Neural progenitor cell (in vitro differentiated cells): ENCODE results near the gene MSI1. TPM values are rescaled to one million over a fixed set of nuclear protein-coding genes. Genes with fewer than 3 reads are reported as not detected.

Experiments used
- DNase-seq: peaks from one replicate; pipeline ENCODE4 v3.0.0-alpha.2; 2016; ENCODE audit warnings: low spot score
- H2AFZ ChIP-seq: fragments of 200-600 bp; sonication (generic); replicated peaks from 2 replicates; pipeline ENCODE4 v1.6.1; 2016; ENCODE audit warnings: antibody characterized with exemption
- H3F3A ChIP-seq: fragments of 200-600 bp; sonication (generic); 2 replicates; pipeline ENCODE4 v1.6.1; 2016; ENCODE audit warnings: antibody characterized with exemption, low read depth
- H3K27ac ChIP-seq: fragments of 200-600 bp; sonication (generic); 2 replicates; pipeline ENCODE4 v1.5.1; 2016; ENCODE audit warnings: mild to moderate bottlenecking
- H3K27me3 ChIP-seq: fragments of 200-600 bp; sonication (generic); 2 replicates; pipeline ENCODE4 v1.6.1; 2016; ENCODE audit warnings: mild to moderate bottlenecking, moderate library complexity
- H3K36me3 ChIP-seq: fragments of 200-600 bp; sonication (generic); 2 replicates; pipeline ENCODE4 v1.5.1; 2016
- H3K4me1 ChIP-seq: fragments of 200-600 bp; sonication (generic); 2 replicates; pipeline ENCODE4 v1.6.1; 2016; ENCODE audit warnings: mixed run types
- H3K4me2 ChIP-seq: fragments of 200-600 bp; sonication (generic); 2 replicates; pipeline ENCODE4 v1.6.1; 2016
- H3K4me3 ChIP-seq: fragments of 200-600 bp; sonication (generic); 2 replicates; pipeline ENCODE4 v1.5.1; 2016
- H3K79me2 ChIP-seq: fragments of 200-600 bp; sonication (generic); 2 replicates; pipeline ENCODE4 v1.6.1; 2016; ENCODE audit warnings: low read depth
- H3K9ac ChIP-seq: fragments of 200-600 bp; sonication (generic); 2 replicates; pipeline ENCODE4 v1.6.1; 2016
- H3K9me3 ChIP-seq: fragments of 200-600 bp; sonication (generic); 2 replicates; pipeline ENCODE4 v1.5.1; 2016; ENCODE audit warnings: low read depth
- H4K20me1 ChIP-seq: fragments of 200-600 bp; sonication (generic); 2 replicates; pipeline ENCODE4 v1.6.1; 2016; ENCODE audit warnings: low read depth
- H3K27ac Mint-ChIP-seq: 3 replicates; pipeline ENCODE4 v1.8.0; 2021; ENCODE audit warnings: mixed read lengths
- H3K27me3 Mint-ChIP-seq: 2 replicates; pipeline ENCODE4 v1.8.0; 2022; ENCODE audit warnings: low read depth, mild to moderate bottlenecking, inconsistent platforms, moderate library complexity, mixed read lengths; ENCODE audit not compliant: insufficient read depth
- H3K36me3 Mint-ChIP-seq: 3 replicates; pipeline ENCODE4 v1.8.0; 2021; ENCODE audit warnings: mixed read lengths
- H3K4me1 Mint-ChIP-seq: 3 replicates; pipeline ENCODE4 v1.8.0; 2021; ENCODE audit warnings: mixed read lengths
- H3K4me3 Mint-ChIP-seq: 3 replicates; pipeline ENCODE4 v1.8.0; 2021; ENCODE audit warnings: mild to moderate bottlenecking, moderate library complexity, mixed read lengths
- H3K9me3 Mint-ChIP-seq: 3 replicates; pipeline ENCODE4 v1.8.0; 2020; ENCODE audit warnings: mixed read lengths
- EZH2 ChIP-seq: fragments of 200-600 bp; sonication (generic); IDR thresholded peaks from 2 replicates; pipeline ENCODE4 v1.6.1; 2017; ENCODE audit warnings: antibody characterized with exemption, mild to moderate bottlenecking, moderate library complexity
- EZH2phosphoT487 ChIP-seq: fragments of 200-600 bp; sonication (generic); IDR thresholded peaks from 2 replicates; pipeline ENCODE4 v1.6.1; 2017; ENCODE audit warnings: antibody characterized with exemption
- total RNA-seq: library from RNA; depleted of rRNA; stranded (reverse); fragments of >200 nt; gene quantifications from 2 replicates; pipeline ENCODE4 v1.2.3, GENCODE V29; 2015; ENCODE audit warnings: low replicate concordance
- TF ChIP-seq, protein P1 (sequence below): fragments of 200-600 bp; sonication (generic); IDR thresholded peaks from 2 replicates; pipeline ENCODE4 v1.5.1; 2017; ENCODE audit warnings: antibody characterized with exemption, mild to moderate bottlenecking

MSI1 gene
- total RNA-seq, 1 donor from 2014 or later = 40.2 TPM

DNA sequence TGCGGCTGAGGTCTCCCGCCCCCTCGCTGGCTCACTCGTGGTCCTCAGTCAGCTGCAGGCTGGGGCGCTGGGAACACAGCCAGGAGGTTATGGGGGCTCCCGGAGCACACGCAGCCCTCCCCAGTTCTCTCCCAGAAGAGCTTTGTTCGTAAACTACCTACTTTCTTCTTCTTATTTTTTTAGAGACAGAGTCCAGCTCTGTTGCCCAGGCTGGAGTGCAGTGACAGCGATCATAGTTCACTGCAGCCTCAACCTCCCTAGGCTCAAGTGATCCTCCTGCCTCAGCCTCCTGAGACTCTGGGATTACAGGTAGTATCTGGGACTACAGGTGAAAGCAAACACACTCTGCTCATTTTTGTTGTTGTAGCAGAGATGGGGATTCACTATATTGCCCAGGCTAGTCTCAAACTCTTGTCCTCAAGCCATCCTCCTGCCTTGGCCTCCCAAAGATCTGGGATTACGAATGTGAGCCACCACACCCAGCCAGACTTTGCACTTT, 25.9 kb downstream of the MSI1 start:
- Histone ChIP-seq H3K9ac (no peak overlapping the region), H3K4me1 (no peaks in the 10 kb centered on the region), H3K27me3 (no peaks in the 10 kb centered on the region), H3K4me3 (no peak overlapping the region), H4K20me1 (peaks cover 3% of the 10 kb centered on the region), H3K9me3 (no peaks in the 10 kb centered on the region), H3K27ac (peak overlapping the region; percentile 8), H2AFZ (no peak overlapping the region), H3K4me2 (no peak overlapping the region), H3F3A (peaks cover 31% of the 10 kb centered on the region), H3K36me3 (no peaks in the 10 kb centered on the region), H3K79me2 (no peaks in the 10 kb centered on the region)
- H3K4me3 Mint-ChIP-seq = peak overlapping the region; percentile 10
- no peak for TF ChIP-seq EZH2phosphoT487
- TF ChIP-seq EZH2 = no peak
- TF ChIP-seq, protein P1, sequence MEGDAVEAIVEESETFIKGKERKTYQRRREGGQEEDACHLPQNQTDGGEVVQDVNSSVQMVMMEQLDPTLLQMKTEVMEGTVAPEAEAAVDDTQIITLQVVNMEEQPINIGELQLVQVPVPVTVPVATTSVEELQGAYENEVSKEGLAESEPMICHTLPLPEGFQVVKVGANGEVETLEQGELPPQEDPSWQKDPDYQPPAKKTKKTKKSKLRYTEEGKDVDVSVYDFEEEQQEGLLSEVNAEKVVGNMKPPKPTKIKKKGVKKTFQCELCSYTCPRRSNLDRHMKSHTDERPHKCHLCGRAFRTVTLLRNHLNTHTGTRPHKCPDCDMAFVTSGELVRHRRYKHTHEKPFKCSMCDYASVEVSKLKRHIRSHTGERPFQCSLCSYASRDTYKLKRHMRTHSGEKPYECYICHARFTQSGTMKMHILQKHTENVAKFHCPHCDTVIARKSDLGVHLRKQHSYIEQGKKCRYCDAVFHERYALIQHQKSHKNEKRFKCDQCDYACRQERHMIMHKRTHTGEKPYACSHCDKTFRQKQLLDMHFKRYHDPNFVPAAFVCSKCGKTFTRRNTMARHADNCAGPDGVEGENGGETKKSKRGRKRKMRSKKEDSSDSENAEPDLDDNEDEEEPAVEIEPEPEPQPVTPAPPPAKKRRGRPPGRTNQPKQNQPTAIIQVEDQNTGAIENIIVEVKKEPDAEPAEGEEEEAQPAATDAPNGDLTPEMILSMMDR = no peak
- H3K27ac Mint-ChIP-seq = peak overlapping the region; percentile 76
- peaks cover 8% of the 10 kb centered on the region for H3K9me3 Mint-ChIP-seq
- H3K27me3 Mint-ChIP-seq = peaks cover 14% of the 10 kb centered on the region
- peaks cover 19% of the 10 kb centered on the region for H3K36me3 Mint-ChIP-seq
- no peak for DNase-seq
- H3K4me1 Mint-ChIP-seq = peaks cover 19% of the 10 kb centered on the region

DNA sequence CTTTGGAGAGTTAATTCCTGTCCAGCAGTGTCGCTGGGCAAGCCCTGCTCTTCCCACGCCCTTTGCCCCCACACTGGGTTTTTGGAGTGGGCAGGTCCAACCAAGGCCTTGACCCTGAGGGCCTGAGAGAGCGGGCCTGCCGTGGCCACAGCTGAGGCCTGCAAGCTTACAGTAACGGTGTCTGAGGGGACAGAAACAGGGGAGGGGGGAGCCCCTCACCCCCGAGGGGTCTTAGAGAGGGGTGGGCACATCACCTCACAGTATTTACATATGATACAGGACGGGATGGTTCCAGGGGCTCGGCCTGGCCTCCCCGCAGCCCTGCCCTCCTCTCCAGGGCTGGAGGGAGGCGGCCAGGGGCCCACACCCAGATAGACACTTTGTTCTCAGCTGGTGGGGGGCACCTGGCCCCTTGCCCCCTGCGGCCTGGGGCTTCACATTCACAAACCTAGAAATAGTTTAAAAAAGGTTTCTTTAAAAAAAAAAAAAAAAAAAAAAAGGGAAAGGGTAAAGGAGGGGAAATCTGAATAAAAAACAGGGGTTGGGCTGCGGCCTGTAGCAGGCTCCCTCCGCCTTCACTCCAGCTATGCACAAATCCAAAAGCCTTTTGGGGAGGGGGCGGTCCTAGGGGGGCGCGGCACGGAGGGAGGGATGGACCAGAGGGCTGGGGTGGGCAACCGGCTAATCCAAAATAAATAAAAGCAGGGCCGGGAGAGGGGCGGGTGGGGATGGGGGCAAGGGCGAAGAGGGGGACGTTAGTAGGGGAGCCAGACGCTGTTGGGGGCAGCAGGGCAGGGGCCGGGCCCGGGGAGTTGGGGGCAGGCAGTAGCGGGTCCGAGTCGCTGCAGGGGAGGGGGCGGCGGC, 26.6 kb downstream of the MSI1 start:
- no peak overlapping the region for H3K4me3 ChIP-seq
- peaks cover 15% of the 10 kb centered on the region for H3K9me3 Mint-ChIP-seq
- peak overlapping the region; percentile 90 for H3K27ac Mint-ChIP-seq
- TF ChIP-seq, protein P1 = no peak
- TF ChIP-seq EZH2 (no peak), EZH2phosphoT487 (no peak)
- no peaks in the 10 kb centered on the region for H3K27me3 ChIP-seq
- H3K36me3 Mint-ChIP-seq = peaks cover 22% of the 10 kb centered on the region
- no peak overlapping the region for H3K4me2 ChIP-seq
- H3K9me3 ChIP-seq = peaks cover 6% of the 10 kb centered on the region
- H3K4me3 Mint-ChIP-seq = no peak overlapping the region
- H2AFZ ChIP-seq = no peak overlapping the region
- no peak for DNase-seq
- H3F3A ChIP-seq = peaks cover 31% of the 10 kb centered on the region
- no peaks in the 10 kb centered on the region for H3K36me3 ChIP-seq
- H3K27ac ChIP-seq = peak overlapping the region; percentile 8
- peaks cover 19% of the 10 kb centered on the region for H3K4me1 Mint-ChIP-seq
- peaks cover 3% of the 10 kb centered on the region for H4K20me1 ChIP-seq
- H3K9ac ChIP-seq = no peak overlapping the region
- no peaks in the 10 kb centered on the region for H3K4me1 ChIP-seq
- no peaks in the 10 kb centered on the region for H3K79me2 ChIP-seq
- peaks cover 12% of the 10 kb centered on the region for H3K27me3 Mint-ChIP-seq

DNA sequence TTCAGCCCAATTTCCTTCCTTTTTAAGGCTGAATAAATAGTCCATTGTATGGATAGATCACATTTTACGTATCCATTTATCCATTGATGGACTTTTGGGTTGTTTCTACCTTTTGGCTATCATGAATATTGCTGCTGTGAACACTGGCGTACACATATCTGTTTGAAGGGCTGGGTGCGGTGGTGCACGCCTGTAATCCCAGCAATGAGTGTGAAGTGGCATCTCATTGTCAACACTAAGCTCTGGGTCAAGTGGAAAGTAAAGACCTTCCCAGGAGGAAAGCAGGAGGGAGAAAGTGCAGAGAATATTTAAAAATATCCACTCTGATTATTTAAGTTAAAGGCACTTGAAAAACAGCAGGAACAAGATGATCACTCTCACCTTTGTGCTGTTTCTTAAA, 29.7 kb downstream of the MSI1 start:
- Mint-ChIP-seq H3K4me1 (peaks cover 19% of the 10 kb centered on the region), H3K4me3 (peak overlapping the region; percentile 24), H3K27me3 (peaks cover 12% of the 10 kb centered on the region), H3K36me3 (peaks cover 19% of the 10 kb centered on the region), H3K27ac (no peak overlapping the region), H3K9me3 (peaks cover 31% of the 10 kb centered on the region)
- Histone ChIP-seq H3F3A (peaks cover 29% of the 10 kb centered on the region), H3K27ac (no peak overlapping the region), H3K79me2 (no peaks in the 10 kb centered on the region), H2AFZ (no peak overlapping the region), H3K4me2 (no peak overlapping the region), H3K27me3 (no peaks in the 10 kb centered on the region), H3K9me3 (peaks cover 8% of the 10 kb centered on the region), H3K36me3 (no peaks in the 10 kb centered on the region), H3K4me1 (no peaks in the 10 kb centered on the region), H3K9ac (no peak overlapping the region), H3K4me3 (no peak overlapping the region), H4K20me1 (peaks cover 3% of the 10 kb centered on the region)
- no peak for TF ChIP-seq EZH2
- no peak for TF ChIP-seq EZH2phosphoT487
- TF ChIP-seq, protein P1 = no peak
- no peak for DNase-seq
